ENCODE results near the gene MAPKAP1.

The MAPKAP1 gene

GRCh38 chr9:125477089-125477544, 229.9 kb downstream of the MAPKAP1 start:
- no peak for FAIRE-seq

- no peak for FAIRE-seq
Measured at GRCh38 chr9:125476645-125477044, 230.4 kb downstream of the MAPKAP1 start.

GRCh38 chr9:125475385-125475784, 231.6 kb downstream of the MAPKAP1 start:
- no peak for FAIRE-seq

- no peak for FAIRE-seq
Measured at GRCh38 chr9:125472926-125473701, 233.9 kb downstream of the MAPKAP1 start.

- no peak for FAIRE-seq
Measured at GRCh38 chr9:125472562-125472925, 234.5 kb downstream of the MAPKAP1 start.

- no peak for FAIRE-seq
Measured at GRCh38 chr9:125470767-125471580, 236.0 kb downstream of the MAPKAP1 start.

DNA sequence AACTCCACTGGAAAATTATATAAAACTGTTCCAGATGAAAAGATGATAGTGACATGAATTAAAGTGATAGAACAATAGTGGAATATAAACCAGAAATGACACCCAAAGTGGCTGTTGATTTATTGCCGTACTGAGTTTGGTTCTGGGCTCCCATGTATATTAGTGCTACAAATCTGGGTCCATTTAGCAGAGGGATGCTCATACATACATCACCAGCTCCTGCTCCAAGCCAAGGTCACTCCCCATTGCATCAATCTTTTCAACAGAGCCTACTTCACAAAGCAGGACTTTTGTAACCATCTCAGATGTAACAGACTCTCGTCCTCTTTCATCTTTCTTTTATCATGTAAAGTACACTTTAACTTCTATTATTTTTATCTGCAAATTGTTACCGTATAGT, 236.8 kb downstream of the MAPKAP1 start:
- FAIRE-seq = no peak

DNA sequence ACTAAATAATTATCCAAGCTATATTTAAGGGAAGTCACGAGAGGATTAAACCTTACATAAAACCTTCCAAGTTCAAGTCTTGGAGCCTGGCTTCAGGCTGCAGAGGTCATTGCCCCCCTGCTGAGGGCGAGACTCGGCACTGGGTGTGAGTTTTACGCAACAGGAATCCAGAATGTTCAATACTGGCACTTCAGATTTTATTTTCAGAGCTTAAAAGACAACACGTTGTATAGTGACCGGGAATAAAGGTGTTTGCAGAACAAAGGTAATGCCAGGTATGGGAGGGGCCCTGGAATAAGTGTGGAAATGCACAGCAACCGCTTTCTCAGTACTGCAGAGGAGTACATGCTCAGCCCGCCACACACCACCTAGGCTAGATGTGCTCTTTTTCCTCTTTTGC, 238.4 kb downstream of the MAPKAP1 start:
- no peak for FAIRE-seq

DNA sequence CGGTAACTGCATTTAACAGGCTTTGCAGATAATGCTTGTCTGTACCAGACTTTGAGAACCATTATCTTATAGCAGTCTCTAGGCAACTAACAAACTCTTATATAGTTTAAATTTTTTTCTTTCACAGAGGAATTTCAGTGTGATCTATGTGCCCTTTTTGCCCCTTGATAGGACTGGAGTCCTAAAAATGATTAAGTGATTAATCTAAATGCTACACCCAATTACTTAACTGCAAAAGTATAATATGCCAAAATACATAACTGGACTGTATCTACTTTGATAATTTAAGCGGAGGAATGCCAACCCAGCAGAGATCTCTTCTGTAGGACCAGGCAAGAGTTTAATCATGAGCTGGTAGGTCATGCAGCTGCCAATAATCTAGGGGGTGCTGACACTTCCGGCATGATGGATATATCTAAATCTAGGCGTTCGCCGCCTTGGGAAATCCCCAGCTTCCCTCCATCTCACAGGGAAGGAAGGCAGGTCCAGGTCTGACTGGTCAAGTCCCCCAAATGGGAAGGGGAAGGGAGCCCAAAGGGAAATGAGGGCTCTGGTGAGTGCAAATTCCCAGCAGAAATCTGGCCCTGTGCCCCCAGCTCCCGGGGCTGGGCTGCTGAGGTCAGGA, 239.8 kb downstream of the MAPKAP1 start:
- no peak for FAIRE-seq

GRCh38 chr9:125466411-125466810, 240.6 kb downstream of the MAPKAP1 start:
- FAIRE-seq = no peak

GRCh38 chr9:125464591-125465385, 242.2 kb downstream of the MAPKAP1 start:
- no peak for FAIRE-seq

- no peak for FAIRE-seq
Measured at GRCh38 chr9:125463926-125464325, 243.1 kb downstream of the MAPKAP1 start.

- no peak for FAIRE-seq
Measured at GRCh38 chr9:125462861-125463291, 244.1 kb downstream of the MAPKAP1 start.

GRCh38 chr9:125461636-125462190, 245.3 kb downstream of the MAPKAP1 start:
- no peak for FAIRE-seq

DNA sequence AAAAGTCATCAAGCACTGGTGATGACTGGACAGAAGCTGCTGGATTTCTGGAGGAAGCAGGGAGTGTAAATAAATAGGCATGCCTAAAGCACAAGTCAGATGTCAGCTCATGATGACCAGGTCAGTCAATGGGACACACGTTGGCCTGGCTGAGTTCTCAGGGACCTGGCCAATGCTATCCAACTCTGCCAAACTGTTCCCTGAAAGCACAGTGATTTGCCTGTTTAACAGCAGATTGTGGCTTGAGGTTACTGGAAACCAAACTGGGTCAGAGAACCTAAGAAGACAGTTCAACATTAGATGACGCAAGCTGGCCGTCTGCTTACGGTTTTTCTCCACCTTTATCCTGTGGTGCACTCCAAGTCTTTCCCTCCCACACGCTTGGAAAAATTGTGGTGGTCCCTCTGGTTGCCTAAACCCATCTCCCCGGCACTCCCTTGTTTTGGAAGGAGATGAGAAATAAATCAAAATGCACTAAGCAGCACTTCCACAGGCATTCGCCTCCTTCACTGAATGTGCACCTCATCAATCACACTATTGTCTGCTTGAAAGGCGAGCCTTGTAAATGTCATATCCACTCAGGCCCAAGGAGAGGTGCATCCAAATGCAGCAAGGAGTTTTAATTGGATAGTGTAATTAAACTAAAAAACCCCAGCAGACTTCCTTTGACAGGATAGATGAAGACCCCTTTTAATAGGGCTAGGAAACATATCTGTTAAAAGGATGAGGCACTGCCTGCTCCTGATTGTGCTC, 245.9 kb downstream of the MAPKAP1 start:
- FAIRE-seq = no peak

DNA sequence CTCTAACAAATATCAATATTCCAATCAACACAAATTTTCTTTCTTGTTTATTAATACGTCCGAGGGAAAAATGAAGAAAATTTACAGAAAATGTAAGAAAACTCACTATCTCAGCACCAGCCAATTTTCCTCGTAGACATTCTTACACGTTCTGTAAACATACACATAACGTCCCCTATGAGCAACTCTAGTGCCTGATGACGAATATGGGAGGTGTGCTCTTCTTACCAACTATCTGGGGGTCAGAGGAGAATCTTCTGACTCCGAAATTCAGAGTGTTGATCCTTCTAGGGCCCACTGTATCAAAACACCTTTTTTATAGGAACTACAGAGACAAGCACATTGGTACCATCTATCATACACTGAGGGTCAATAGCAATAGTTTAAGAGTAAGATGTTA, 246.7 kb downstream of the MAPKAP1 start:
- FAIRE-seq = no peak

- no peak for FAIRE-seq
Measured at GRCh38 chr9:125457357-125457756, 249.7 kb downstream of the MAPKAP1 start.

DNA sequence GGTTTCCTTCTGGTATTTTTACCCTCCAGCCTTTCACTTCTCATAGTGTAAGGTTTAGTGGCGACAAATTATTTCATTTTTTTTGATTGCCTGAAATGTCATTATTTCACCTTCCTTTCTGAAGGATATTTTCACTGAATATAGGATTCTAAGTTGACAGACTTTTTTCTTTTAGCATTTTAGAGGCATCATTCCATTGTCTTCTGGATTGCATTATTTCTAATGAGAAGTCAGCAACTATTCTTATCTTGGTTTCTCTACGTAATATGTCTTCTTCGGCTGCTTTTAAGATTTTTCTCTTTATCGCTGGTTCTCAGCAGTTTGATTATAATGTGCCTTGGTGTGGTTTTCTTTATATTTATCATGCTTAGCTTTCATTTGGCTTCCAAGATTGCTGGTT, 251.1 kb downstream of the MAPKAP1 start:
- no peak for FAIRE-seq

DNA sequence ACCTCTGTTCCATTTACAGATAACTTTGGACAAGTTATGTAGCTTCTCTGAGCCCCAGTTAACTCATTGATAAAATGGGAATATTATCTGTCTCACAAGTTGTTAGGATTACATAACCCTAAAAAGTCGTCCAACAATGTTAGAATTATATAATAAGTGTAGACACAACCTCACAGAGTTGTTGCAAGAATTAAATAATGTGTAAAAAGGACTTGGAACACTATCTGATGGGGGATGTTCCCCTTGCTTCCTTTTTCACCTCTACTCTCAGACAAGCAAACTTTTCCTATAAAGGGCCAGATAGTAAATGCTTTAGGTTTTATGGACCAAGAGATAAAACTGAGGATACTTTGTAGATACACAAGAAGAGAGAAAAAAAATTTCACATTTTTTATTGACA, 251.9 kb downstream of the MAPKAP1 start:
- FAIRE-seq = no peak

DNA sequence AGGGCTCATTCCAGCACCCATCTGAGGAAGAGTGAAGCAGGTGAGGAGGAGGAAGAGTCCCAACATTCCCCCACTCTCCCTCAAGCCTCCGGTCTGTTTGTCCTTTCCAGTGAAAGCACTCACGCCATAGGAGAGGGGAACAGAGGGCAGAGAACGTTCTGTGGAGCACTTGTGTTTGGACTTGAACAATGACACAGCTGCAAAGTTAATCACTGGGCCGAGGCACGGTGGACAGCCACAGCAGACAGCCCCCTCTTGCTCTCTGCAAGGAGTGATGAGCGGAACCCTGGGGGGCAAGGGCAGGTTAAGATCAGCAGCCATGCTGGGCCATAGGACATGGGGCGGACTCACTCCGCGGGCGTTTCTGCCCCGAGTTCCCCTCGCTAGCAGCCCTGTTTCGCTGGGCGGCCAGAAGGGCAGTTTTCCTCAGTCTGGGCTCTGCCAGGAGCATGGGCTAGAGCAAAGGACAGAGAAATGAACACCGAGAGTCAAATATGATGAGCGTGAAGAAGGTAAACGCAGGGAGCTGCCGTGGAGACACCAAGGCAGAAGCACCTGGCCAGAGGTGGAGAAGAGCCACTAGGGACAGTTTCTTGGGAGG, 259.7 kb downstream of the MAPKAP1 start:
- no peak for FAIRE-seq

DNA sequence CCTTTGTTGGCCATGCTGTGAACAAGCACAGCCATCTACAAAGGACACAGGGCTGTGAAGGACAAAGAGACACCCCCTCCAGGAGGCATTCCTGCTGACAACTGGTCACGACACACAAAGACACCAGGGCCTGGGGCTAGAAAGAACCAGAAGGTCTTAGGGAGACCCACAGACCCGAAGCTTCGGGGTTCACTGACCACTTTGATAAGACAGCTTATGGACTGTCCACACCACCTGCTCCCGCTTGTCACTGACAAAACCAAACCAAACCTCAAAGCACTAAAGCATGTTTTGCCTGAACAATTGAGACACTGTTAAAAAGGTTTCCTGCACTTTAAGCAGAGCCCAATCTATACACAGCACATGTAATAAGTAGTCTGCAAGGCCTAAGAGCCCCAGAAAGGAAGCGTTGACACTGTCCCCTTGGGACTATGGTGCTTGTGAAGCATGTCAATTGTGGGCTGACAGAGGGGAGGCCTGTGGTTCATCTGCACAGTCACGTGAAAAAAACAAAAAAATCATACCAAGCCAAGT, 260.4 kb downstream of the MAPKAP1 start:
- no peak for FAIRE-seq
